Smooth muscle cell of the pulmonary artery (primary cell): ENCODE measurements around the gene BST2. TPM values are rescaled to one million over a fixed set of nuclear protein-coding genes. Genes with fewer than 3 reads are reported as not detected.

ENCODE experiments used
- total RNA-seq: library from RNA; depleted of rRNA; stranded (reverse); fragments of >200 nt; gene quantifications from 2 replicates; pipeline ENCODE4 v1.2.3, GENCODE V29; 2014

Gene BST2, protein sequence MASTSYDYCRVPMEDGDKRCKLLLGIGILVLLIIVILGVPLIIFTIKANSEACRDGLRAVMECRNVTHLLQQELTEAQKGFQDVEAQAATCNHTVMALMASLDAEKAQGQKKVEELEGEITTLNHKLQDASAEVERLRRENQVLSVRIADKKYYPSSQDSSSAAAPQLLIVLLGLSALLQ
- total RNA-seq = 7.3 and 63.1 TPM in 2 replicates

GRCh38 chr19:17405250-17406045 is at the start of gene BST2:
Gene BST2, minus strand, starts transcription at chr19:17405630. Its CDS starts 55 bp downstream, at chr19:17405575.

DNA sequence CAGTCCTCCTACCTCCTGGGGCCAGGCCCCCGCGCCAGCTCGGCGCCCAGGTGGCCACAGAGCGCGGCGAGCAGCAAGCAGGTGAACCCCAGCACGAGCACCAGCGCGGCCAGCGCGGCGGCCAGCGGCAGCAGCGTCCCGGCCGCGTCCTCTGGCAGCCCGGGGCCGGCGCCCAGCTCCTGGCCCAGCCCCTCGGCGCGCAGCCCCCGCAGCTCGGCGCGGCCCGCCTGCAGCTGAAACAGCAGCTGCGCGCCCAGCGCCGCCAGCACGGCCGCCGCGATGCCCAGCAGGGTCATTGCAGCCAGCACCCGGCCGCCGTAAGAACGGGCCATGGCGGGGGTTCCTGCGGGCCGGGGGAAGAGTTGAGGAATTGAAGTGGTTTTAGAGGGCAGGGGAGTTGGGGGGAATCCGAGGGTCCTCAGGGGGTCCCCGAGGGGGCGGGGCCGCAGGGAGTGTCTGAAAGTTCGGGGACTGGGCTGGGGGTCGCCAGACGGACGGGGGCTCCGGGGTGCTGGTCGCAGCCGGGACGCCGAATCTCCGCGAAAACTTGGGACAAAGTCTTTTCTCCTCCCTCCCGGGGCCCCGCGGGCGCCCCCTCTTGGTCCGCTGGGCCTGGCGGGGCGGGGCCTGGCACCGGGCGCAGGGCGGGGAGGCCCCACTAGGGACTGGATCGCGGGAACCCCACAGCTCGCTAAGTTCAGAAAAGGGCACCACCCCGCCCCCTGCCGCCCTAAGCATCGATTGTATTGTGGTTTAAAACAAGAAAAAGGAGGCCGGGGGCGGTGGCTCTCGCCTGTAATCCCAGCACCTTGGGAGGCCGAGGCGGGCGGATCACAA is 42.9 kb upstream of the BST2 start, which contains the start of gene TMEM221:
Gene TMEM221 (minus strand): TSS at position 538 of the 837 bp plus-strand sequence. CDS start 206 bp downstream, at position 332.

DNA sequence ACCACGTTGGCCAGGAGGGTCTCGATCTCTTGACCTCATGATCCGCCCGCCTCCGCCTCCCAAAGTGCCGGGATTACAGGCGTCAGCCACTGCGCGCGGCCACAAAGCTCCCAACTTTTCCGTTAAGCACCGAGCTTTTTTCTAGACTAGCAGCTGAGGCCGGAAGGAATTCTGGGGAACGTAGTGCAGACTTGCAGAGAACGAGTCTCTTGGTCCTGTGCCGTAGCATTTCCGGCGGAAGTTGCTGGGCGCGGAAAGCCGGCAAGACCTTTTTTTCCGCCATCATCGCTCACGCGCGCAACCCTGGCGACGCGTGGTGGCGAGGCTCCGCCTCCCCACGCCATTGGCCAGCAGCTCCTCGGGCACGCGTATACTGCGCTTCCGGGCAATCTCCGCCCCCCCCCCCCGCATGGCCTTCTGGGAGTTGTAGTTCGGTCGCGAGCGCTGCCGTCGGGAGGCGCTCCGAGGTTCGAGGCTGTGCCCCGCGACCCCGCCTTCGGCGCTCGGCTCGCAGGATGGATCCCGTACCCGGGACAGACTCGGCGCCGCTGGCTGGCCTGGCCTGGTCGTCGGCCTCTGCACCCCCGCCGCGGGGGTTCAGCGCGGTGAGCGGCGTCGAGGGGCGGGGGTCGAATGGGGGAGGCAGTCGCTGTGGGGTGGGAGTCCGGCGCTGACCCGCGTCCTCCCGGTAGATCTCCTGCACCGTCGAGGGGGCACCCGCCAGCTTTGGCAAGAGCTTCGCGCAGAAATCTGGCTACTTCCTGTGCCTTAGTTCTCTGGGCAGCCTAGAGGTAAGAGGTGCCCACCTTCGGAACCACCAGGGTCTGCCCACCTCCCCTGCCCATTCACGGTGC is 14.4 kb upstream of the BST2 start, which contains the start of gene MVB12A:
Gene MVB12A (plus strand): TSS at position 427 of the 854 bp plus-strand sequence. CDS start 89 bp downstream, at position 516.

GRCh38 chr19:17393914-17394313 is 11.5 kb downstream of the BST2 start, which contains the start of gene CCDC194:
Gene CCDC194, minus strand, starts transcription at chr19:17394196. Its CDS starts 38 bp downstream, at chr19:17394158.

DNA sequence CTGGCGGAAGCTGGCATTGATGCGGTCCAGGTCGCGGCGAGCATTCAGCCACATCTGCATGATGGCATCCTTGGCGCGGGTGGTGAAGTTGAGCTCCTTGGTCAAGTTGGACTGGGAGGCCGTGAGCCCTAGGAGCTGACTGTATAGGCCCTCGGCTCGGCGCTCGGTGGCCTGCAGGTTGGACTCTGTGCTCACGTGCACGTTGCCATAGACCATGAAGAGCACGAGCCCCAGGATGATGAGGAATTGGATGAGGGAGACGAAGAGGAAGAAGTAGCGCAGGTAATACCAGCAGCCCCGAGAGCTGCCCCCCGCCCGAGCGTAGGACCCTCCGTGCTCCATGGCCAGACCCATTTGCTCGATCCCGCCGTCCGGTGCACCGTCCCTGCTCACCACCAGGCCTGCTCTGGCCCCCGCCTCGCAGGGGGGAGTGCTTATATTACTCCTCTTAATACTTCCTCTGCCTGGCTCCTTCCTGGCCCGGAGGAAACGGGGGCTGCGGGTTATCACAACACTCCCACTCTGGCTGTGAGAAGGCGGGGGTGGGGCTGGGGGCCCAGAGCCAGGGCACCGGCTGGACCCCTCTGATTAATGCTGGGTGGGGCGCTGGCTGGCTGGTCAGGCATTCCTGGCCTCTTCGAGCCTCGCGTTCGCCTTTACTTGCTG is 28.4 kb downstream of the BST2 start, which contains the start of gene PLVAP:
Gene PLVAP (minus strand): TSS at position 408 of the 666 bp plus-strand sequence. CDS start 54 bp downstream, at position 354.

Other genes starting within 250 kb of the BST2 start
- 14.5 and 17.8 TPM in 2 replicates for gene USE1, start 190.3 kb downstream of the BST2 start, total RNA-seq
- 2.7 and 5.0 TPM in 2 replicates for gene OCEL1, start 179.4 kb downstream of the BST2 start, total RNA-seq
- gene NR2F6, start 159.7 kb downstream of the BST2 start, total RNA-seq = 41.2 and 59.3 TPM in 2 replicates
- gene USHBP1, start 140.9 kb downstream of the BST2 start, total RNA-seq = 0.07 TPM in 1 of 2 replicates, not detected in the other
- gene BABAM1, start 138.2 kb downstream of the BST2 start, total RNA-seq = 61.7 and 68.7 TPM in 2 replicates
- 0.40 and 0.52 TPM in 2 replicates for gene ANKLE1, start 123.7 kb downstream of the BST2 start, total RNA-seq
- 13.8 and 14.9 TPM in 2 replicates for gene ABHD8, start 102.2 kb downstream of the BST2 start, total RNA-seq
- 31.6 and 31.7 TPM in 2 replicates for gene MRPL34, start 99.8 kb downstream of the BST2 start, total RNA-seq
- 29.8 and 36.2 TPM in 2 replicates for gene DDA1, start 96.1 kb downstream of the BST2 start, total RNA-seq
- 7.8 and 8.8 TPM in 2 replicates for gene ANO8, start 70.8 kb downstream of the BST2 start, total RNA-seq
- 12.6 and 19.0 TPM in 2 replicates for gene GTPBP3, start 68.1 kb downstream of the BST2 start, total RNA-seq
- gene PLVAP, start 28.3 kb downstream of the BST2 start, total RNA-seq = 0.20 and 0.33 TPM in 2 replicates
- gene CCDC194, start 11.4 kb downstream of the BST2 start, total RNA-seq = 0.26 TPM in 1 of 2 replicates, not detected in the other
- gene MVB12A, start 14.4 kb upstream of the BST2 start, total RNA-seq = 30.5 and 36.6 TPM in 2 replicates
- gene TMEM221, start 43.0 kb upstream of the BST2 start, total RNA-seq = 0.20 and 0.23 TPM in 2 replicates
- gene NXNL1, start 55.3 kb upstream of the BST2 start, total RNA-seq = not detected in 2 replicates
- gene SLC27A1, start 64.9 kb upstream of the BST2 start, total RNA-seq = 36.1 and 44.5 TPM in 2 replicates
- gene PGLS, start 106.0 kb upstream of the BST2 start, total RNA-seq = 48.4 and 65.4 TPM in 2 replicates
- gene COLGALT1, start 150.0 kb upstream of the BST2 start, total RNA-seq = 123 and 160 TPM in 2 replicates